Measurements from ENCODE around the gene CETN1. TPM values are rescaled to one million over a fixed set of nuclear protein-coding genes. Genes with fewer than 3 reads are reported as not detected.
A peak's percentile ranks its signal among the peaks of the same experiment; 100 is the strongest.

The CETN1 gene
- total RNA-seq, 1 experiment from 2014 or later, result not detected

- DNase-seq (ENCODE audit: low read depth), result no peak
- in situ Hi-C loops (cut with HindIII; ENCODE audit: low pct_unique_long_range_greater_than_20kb, low sequenced_read_pairs), result no loop called here
These were observed 35.6 kb downstream of the CETN1 start for GRCh38 chr18:615773-616172.

- in situ Hi-C loops (cut with HindIII; ENCODE audit: low pct_unique_long_range_greater_than_20kb, low sequenced_read_pairs), result no loop called here
- DNase-seq (ENCODE audit: low read depth), result peak; percentile 10
These were observed 36.3 kb downstream of the CETN1 start for GRCh38 chr18:616380-616995.

- in situ Hi-C loops (cut with HindIII; ENCODE audit: low pct_unique_long_range_greater_than_20kb, low sequenced_read_pairs), result no loop called here
- no peak for DNase-seq (ENCODE audit: low read depth)
These were observed 37.9 kb downstream of the CETN1 start for GRCh38 chr18:617970-618504.

- no peak for DNase-seq (ENCODE audit: low read depth)
- in situ Hi-C loops (cut with HindIII; ENCODE audit: low pct_unique_long_range_greater_than_20kb, low sequenced_read_pairs), result no loop called here
These were observed 38.4 kb downstream of the CETN1 start for GRCh38 chr18:618618-619017.

- DNase-seq (ENCODE audit: low read depth), result no peak
- in situ Hi-C loops (cut with HindIII; ENCODE audit: low pct_unique_long_range_greater_than_20kb, low sequenced_read_pairs), result no loop called here
These were observed 41.3 kb downstream of the CETN1 start for GRCh38 chr18:621291-622043.

GRCh38 chr18:622289-622688 is 42.1 kb downstream of the CETN1 start:
- in situ Hi-C loops (cut with HindIII; ENCODE audit: low pct_unique_long_range_greater_than_20kb, low sequenced_read_pairs), result no loop called here
- no peak for DNase-seq (ENCODE audit: low read depth)

- DNase-seq (ENCODE audit: low read depth), result peak; percentile 28
- in situ Hi-C loops (cut with HindIII; ENCODE audit: low pct_unique_long_range_greater_than_20kb, low sequenced_read_pairs), result no loop called here
These were observed 43.8 kb downstream of the CETN1 start for GRCh38 chr18:623761-624620.

GRCh38 chr18:627231-627630 is 47.1 kb downstream of the CETN1 start:
- in situ Hi-C loops (cut with HindIII; ENCODE audit: low pct_unique_long_range_greater_than_20kb, low sequenced_read_pairs), result no loop called here

GRCh38 chr18:629269-630150 is 49.3 kb downstream of the CETN1 start:
- no peak for DNase-seq (ENCODE audit: low read depth)
- in situ Hi-C loops (cut with HindIII; ENCODE audit: low pct_unique_long_range_greater_than_20kb, low sequenced_read_pairs), result no loop called here

More at GRCh38 chr18:627231-627630, 47.1 kb downstream of the CETN1 start:
- no peak for DNase-seq (ENCODE audit: low read depth)

GRCh38 chr18:631560-631959 is 51.4 kb downstream of the CETN1 start:
- in situ Hi-C loops (cut with HindIII; ENCODE audit: low pct_unique_long_range_greater_than_20kb, low sequenced_read_pairs), result no loop called here
- no peak for DNase-seq (ENCODE audit: low read depth)

Other genes with a start within 250 kb of the CETN1 start
- gene COLEC12, start 79.7 kb upstream of the CETN1 start, total RNA-seq (2014; rRNA removed; shearing (Covaris generic); ENCODE audit: low replicate concordance), result 0.57 TPM in 1 of 2 replicates, not detected in the other
- not detected in 2 replicates for gene CLUL1, start 16.6 kb downstream of the CETN1 start, total RNA-seq (2014; rRNA removed; shearing (Covaris generic); ENCODE audit: low replicate concordance)
- 169 and 173 TPM in 2 replicates for gene TYMS, start 77.3 kb downstream of the CETN1 start, total RNA-seq (2014; rRNA removed; shearing (Covaris generic); ENCODE audit: low replicate concordance)
- gene ENOSF1, start 132.2 kb downstream of the CETN1 start, total RNA-seq (2014; rRNA removed; shearing (Covaris generic); ENCODE audit: low replicate concordance), result 77.6 and 79.1 TPM in 2 replicates
- gene YES1, start 231.9 kb downstream of the CETN1 start, total RNA-seq (2014; rRNA removed; shearing (Covaris generic); ENCODE audit: low replicate concordance), result 18.0 and 43.0 TPM in 2 replicates